Ovary (tissue), 3 donors: ENCODE results near the gene DNM2.

Source experiments
- POLR2A ChIP-seq: fragments of 450-650 bp; IDR thresholded peaks from one replicate; pipeline ENCODE4 v1.6.1; 2017; ENCODE audit warnings: antibody characterized with exemption, mild to moderate bottlenecking, moderate library complexity
- TF ChIP-seq, protein P1 (sequence below), 3 donors: fragments of 450-650 bp in 2 of 3; fragments of 200-600 bp in 1 of 3; IDR thresholded peaks; one replicate each; pipeline versions ENCODE4 v1.5.1 to v1.8.0; 2016 to 2022; ENCODE audit warnings: antibody characterized with exemption in 3 of 3, mild to moderate bottlenecking in 1 of 3
- donor health status: DM: no; HTN: no; CAD: no.

DNA sequence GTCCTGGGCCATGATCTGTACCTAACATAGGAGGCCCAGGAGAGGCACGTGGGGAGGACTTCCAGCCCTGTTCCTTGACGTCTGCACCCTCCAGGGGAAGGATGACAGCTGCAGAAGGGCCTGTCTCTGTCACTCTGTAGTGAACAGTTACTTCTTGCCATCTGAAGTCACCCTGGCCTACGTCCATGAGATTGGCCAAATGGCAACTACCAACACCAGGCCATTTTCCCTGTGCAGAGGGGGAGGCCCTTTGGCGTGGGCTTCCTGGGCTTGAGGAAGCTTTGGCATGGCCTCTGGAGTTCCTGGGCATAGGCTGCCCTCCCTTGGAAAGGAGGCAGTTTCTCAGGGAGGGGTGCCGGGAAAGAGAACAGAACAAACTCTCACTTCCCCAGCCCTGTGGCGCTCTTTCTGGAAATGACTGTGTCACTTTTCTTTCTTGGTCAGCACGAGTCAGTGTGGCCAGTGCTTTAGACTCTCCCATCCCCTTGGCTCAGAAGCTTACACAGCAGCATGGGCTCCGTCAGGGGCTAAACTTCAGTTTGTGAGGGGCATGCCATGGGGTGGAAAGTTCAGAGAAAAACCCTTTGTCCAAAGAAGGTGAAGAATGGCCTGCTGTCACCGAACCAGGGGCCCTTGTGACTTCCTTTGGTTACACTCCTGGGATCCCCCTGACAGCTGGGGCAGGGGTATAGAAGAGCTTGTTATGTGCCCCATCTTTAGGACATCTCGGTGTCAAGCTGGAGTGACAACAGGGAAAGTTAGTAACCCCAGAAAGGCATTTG is 158.8 kb downstream of the DNM2 start:
- TF ChIP-seq POLR2A = no peak
- TF ChIP-seq, protein P1, sequence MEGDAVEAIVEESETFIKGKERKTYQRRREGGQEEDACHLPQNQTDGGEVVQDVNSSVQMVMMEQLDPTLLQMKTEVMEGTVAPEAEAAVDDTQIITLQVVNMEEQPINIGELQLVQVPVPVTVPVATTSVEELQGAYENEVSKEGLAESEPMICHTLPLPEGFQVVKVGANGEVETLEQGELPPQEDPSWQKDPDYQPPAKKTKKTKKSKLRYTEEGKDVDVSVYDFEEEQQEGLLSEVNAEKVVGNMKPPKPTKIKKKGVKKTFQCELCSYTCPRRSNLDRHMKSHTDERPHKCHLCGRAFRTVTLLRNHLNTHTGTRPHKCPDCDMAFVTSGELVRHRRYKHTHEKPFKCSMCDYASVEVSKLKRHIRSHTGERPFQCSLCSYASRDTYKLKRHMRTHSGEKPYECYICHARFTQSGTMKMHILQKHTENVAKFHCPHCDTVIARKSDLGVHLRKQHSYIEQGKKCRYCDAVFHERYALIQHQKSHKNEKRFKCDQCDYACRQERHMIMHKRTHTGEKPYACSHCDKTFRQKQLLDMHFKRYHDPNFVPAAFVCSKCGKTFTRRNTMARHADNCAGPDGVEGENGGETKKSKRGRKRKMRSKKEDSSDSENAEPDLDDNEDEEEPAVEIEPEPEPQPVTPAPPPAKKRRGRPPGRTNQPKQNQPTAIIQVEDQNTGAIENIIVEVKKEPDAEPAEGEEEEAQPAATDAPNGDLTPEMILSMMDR (IDR thresholded peaks at IDR 0.05) = no peak
